ENCODE measurements around the gene EEF1A1. TPM values are rescaled to one million over a fixed set of nuclear protein-coding genes. Genes with fewer than 3 reads are reported as not detected.

The EEF1A1 gene
- total RNA-seq, 2 donors from 2014 or later = 6,474 to 10,301 TPM

GRCh38 chr6:73484438-73484837 is 36.4 kb downstream of the EEF1A1 start:
- Histone ChIP-seq H3K36me3 (peaks cover 0 to 9% of the 10 kb centered on the region in 2 donors), H3K9me3 (no peaks in the 10 kb centered on the region), H3K4me1 (replicated peaks) (no peaks in the 10 kb centered on the region), H3K4me3 (no peak overlapping the region), H3K27ac (no peak overlapping the region), H3K27me3 (replicated peaks; ENCODE audit: insufficient read depth) (no peaks in the 10 kb centered on the region)
- intact Hi-C loops (cut with DNase I) = no loop called here
- TF ChIP-seq POLR2A (IDR thresholded peaks at IDR 0.05) (no peak), POLR2AphosphoS5 (IDR thresholded peaks at IDR 0.05) (no peak)
- TF ChIP-seq, protein P1, sequence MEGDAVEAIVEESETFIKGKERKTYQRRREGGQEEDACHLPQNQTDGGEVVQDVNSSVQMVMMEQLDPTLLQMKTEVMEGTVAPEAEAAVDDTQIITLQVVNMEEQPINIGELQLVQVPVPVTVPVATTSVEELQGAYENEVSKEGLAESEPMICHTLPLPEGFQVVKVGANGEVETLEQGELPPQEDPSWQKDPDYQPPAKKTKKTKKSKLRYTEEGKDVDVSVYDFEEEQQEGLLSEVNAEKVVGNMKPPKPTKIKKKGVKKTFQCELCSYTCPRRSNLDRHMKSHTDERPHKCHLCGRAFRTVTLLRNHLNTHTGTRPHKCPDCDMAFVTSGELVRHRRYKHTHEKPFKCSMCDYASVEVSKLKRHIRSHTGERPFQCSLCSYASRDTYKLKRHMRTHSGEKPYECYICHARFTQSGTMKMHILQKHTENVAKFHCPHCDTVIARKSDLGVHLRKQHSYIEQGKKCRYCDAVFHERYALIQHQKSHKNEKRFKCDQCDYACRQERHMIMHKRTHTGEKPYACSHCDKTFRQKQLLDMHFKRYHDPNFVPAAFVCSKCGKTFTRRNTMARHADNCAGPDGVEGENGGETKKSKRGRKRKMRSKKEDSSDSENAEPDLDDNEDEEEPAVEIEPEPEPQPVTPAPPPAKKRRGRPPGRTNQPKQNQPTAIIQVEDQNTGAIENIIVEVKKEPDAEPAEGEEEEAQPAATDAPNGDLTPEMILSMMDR (IDR thresholded peaks at IDR 0.05) = no peak
- DNase-seq (ENCODE audit: low spot score) = no peak
- WGBS = 85% methylated on average over 2 of the region's 2 CpGs

GRCh38 chr6:73481969-73482368 is 38.9 kb downstream of the EEF1A1 start:
- Histone ChIP-seq H3K27ac (no peak overlapping the region), H3K4me3 (no peak overlapping the region), H3K4me1 (replicated peaks) (no peaks in the 10 kb centered on the region), H3K36me3 (peaks cover 0 to 9% of the 10 kb centered on the region in 2 donors), H3K9me3 (no peaks in the 10 kb centered on the region), H3K27me3 (replicated peaks; ENCODE audit: insufficient read depth) (no peaks in the 10 kb centered on the region)
- WGBS = 89% methylated on average over 12 of the region's 12 CpGs
- intact Hi-C loops (cut with DNase I) = no loop called here
- TF ChIP-seq POLR2AphosphoS5 (IDR thresholded peaks at IDR 0.05) (no peak), POLR2A (IDR thresholded peaks at IDR 0.05) (no peak)
- TF ChIP-seq, protein P1 (IDR thresholded peaks at IDR 0.05) = no peak
- no peak for DNase-seq (ENCODE audit: low spot score)

DNA sequence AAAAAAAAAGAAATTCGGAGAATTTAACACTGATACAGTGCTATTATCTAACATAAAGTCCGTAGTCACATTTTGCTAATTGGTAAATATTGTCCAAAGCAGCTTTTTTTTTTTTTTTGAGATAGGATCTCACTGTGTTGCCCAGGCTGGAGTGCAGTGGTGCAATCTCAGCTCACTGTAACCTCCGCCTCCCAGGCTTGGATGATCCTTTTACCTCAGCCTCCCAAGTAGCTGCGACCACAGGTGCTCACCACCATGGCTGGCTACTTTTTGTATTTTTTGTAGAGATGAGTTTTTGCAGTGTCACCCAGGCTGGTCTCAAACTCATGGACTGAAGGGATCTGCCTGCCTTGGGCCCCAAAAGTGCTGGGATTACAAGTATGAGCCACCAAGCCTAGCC is 43.4 kb downstream of the EEF1A1 start:
- Histone ChIP-seq H3K4me3 (no peak overlapping the region), H3K4me1 (replicated peaks) (no peaks in the 10 kb centered on the region), H3K27me3 (replicated peaks; ENCODE audit: insufficient read depth) (no peaks in the 10 kb centered on the region), H3K9me3 (no peaks in the 10 kb centered on the region), H3K27ac (no peak overlapping the region), H3K36me3 (peaks cover 7 to 14% of the 10 kb centered on the region in 2 donors)
- DNase-seq (ENCODE audit: low spot score) = no peak
- WGBS = 91% methylated on average over 4 of the region's 4 CpGs
- intact Hi-C loops (cut with DNase I) = no loop called here
- TF ChIP-seq, protein P1 (IDR thresholded peaks at IDR 0.05) = no peak
- TF ChIP-seq POLR2A (IDR thresholded peaks at IDR 0.05) = no peak
- TF ChIP-seq POLR2AphosphoS5 (IDR thresholded peaks at IDR 0.05) = no peak

- Histone ChIP-seq H3K9me3 (no peaks in the 10 kb centered on the region), H3K4me1 (replicated peaks) (no peaks in the 10 kb centered on the region), H3K27ac (no peak overlapping the region), H3K36me3 (peaks cover 7 to 8% of the 10 kb centered on the region in 2 donors), H3K4me3 (no peak overlapping the region), H3K27me3 (replicated peaks; ENCODE audit: insufficient read depth) (no peaks in the 10 kb centered on the region)
- no peak for DNase-seq (ENCODE audit: low spot score)
- intact Hi-C loops (cut with DNase I) = no loop called here
- TF ChIP-seq, protein P1 (IDR thresholded peaks at IDR 0.05) = no peak
- TF ChIP-seq POLR2A (IDR thresholded peaks at IDR 0.05) = no peak
- no peak for TF ChIP-seq POLR2AphosphoS5 (IDR thresholded peaks at IDR 0.05)
- 96% methylated on average over 10 of the region's 10 CpGs for WGBS
Measured at GRCh38 chr6:73476723-73477122, 44.1 kb downstream of the EEF1A1 start.

DNA sequence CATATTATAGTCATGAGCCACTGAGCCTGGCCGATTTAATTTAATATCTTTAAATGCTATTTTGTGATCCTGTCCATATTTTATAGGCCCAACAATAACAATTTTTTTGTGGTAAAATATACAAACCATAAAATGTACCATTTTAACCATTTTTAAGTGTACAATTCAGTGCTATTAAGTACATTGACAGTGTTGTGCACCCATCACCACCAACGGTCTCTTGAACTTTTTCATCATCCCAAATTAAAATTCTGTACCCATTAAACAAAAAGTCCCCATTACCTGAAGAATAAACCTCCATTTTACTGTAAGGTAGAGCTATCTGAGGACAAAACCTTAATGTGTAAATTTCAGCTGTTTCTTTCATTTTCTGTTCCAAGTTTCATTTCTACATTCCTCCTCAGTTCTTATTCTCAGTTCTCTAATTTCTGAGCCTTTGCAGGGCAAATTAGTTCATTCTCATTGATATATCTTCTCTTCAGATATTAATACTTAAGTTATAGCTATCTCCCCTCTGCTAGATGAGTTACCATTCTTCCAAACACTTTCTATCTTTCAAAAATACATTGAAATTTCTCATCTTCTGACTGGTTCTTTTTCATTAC is 49.0 kb downstream of the EEF1A1 start:
- TF ChIP-seq POLR2AphosphoS5 (IDR thresholded peaks at IDR 0.05) = no peak
- TF ChIP-seq, protein P1 (IDR thresholded peaks at IDR 0.05) = no peak
- no peak for TF ChIP-seq POLR2A (IDR thresholded peaks at IDR 0.05)
- intact Hi-C loops (cut with DNase I) = no loop called here
- Histone ChIP-seq H3K36me3 (peaks cover 5 to 7% of the 10 kb centered on the region in 2 donors), H3K4me1 (replicated peaks) (no peaks in the 10 kb centered on the region), H3K4me3 (no peak overlapping the region), H3K9me3 (no peaks in the 10 kb centered on the region), H3K27me3 (replicated peaks; ENCODE audit: insufficient read depth) (no peaks in the 10 kb centered on the region), H3K27ac (no peak overlapping the region)
- no peak for DNase-seq (ENCODE audit: low spot score)
- WGBS = 76% methylated on average over 2 of the region's 2 CpGs

All from prostate gland (tissue), 2 donors.